ENCODE data around the gene KLHL11. TPM values are rescaled to one million over a fixed set of nuclear protein-coding genes. Genes with fewer than 3 reads are reported as not detected.
A peak's percentile ranks its signal among the peaks of the same experiment; 100 is the strongest.

Gene KLHL11
- total RNA-seq, 2 donors from 2014 or later, result 13.3 to 15.9 TPM

DNA sequence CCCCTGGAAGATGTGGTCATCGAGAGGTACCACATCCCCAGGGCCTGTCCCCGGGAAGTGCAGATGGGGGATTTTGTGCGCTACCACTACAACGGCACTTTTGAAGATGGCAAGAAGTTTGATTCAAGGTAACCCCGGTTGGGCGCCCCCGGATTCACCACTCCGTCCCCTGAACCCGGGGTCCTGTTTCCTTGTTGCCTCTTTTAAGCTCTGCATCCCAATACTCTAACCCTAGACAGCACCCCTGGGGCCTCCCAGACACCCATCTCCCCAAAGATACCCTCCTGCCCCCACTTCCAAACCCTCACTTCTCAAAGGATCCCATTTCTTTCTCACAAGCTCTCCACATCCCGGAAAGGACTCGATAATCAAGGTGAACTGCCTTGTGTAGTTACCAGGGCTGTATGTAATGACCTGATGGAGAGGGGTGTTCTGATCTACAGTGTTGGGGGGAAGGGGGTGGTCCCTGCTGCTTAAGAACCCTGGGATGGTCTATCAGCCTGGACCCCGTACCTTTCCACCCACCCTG lies 52.0 kb downstream of the KLHL11 start:
- no peaks in the 10 kb centered on the region for H3K4me1 ChIP-seq (ENCODE audit: control insufficient read depth, insufficient read depth, low read length)
- H3K27ac Mint-ChIP-seq, result peak overlapping the region; percentile 41

DNA sequence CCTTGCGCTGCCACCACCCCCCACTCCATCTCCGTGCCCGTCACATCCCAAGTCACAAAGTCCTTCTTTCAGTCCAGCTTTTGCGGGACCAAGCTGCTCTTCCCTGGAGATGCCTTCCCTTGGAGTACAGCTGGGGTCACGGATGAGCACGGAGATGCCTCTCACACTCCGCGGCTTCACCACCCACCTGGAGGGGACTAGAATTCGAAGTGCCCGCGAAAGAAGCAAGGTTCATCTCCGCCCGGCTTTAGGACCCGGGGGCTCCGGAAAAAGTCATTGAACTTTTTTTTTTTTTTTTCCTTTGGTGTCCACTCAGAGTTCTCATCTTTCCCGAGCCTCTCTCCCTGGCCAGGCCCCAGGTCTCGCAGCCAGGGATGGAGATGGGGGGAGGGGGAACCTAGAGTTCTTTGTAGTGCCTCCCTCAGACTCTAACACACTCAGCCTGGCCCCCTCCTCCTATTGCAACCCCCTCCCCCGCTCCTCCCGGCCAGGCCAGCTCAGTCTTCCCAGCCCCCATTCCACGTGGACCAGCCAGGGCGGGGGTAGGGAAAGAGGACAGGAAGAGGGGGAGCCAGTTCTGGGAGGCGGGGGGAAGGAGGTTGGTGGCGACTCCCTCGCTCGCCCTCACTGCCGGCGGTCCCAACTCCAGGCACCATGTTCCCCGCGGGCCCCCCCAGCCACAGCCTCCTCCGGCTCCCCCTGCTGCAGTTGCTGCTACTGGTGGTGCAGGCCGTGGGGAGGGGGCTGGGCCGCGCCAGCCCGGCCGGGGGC lies 52.7 kb downstream of the KLHL11 start, which contains the start of gene FKBP10:
Gene FKBP10, plus strand, starts transcription at position 624 of the 771 bp plus-strand sequence. Its CDS starts 31 bp downstream, at position 655.
- peaks cover 10% of the 10 kb centered on the region for H3K36me3 Mint-ChIP-seq (ENCODE audit: low read depth)
- H3K4me3 Mint-ChIP-seq, result peak within 1 kb of the TSS; percentile 79
- H3K9me3 Mint-ChIP-seq, result no peaks in the 10 kb centered on the region
- peaks cover 12% of the 10 kb centered on the region for H3K27me3 Mint-ChIP-seq (ENCODE audit: insufficient read depth)
- peak within 1 kb of the TSS; percentile 87 for H3K4me3 ChIP-seq (ENCODE audit: low read length)
- H3K27ac Mint-ChIP-seq, result peak within 1 kb of the TSS; percentile 88
- no peaks in the 10 kb centered on the region for H3K27me3 ChIP-seq (ENCODE audit: control insufficient read depth, insufficient read depth, low read length, poor library complexity, severe bottlenecking)
- peak; percentile 96 for DNase-seq
- TF ChIP-seq, protein P1, sequence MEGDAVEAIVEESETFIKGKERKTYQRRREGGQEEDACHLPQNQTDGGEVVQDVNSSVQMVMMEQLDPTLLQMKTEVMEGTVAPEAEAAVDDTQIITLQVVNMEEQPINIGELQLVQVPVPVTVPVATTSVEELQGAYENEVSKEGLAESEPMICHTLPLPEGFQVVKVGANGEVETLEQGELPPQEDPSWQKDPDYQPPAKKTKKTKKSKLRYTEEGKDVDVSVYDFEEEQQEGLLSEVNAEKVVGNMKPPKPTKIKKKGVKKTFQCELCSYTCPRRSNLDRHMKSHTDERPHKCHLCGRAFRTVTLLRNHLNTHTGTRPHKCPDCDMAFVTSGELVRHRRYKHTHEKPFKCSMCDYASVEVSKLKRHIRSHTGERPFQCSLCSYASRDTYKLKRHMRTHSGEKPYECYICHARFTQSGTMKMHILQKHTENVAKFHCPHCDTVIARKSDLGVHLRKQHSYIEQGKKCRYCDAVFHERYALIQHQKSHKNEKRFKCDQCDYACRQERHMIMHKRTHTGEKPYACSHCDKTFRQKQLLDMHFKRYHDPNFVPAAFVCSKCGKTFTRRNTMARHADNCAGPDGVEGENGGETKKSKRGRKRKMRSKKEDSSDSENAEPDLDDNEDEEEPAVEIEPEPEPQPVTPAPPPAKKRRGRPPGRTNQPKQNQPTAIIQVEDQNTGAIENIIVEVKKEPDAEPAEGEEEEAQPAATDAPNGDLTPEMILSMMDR (conservative IDR thresholded peaks at IDR 0.05), result no peak
- H3K4me1 Mint-ChIP-seq, result peaks cover 13% of the 10 kb centered on the region
- WGBS, 2 experiments (ENCODE audit: insufficient coverage in 1 of 2, insufficient read length in 1 of 2), result 0% methylated on average over 11 to 32 of the region's 35 CpGs
- H3K27ac ChIP-seq (ENCODE audit: low read depth, low read length), result peak within 1 kb of the TSS; percentile 83
- peaks cover 8% of the 10 kb centered on the region for H3K36me3 ChIP-seq (ENCODE audit: control insufficient read depth, insufficient read depth, low read length)
- peak within 1 kb of the TSS; percentile 62 for H3K9ac ChIP-seq (ENCODE audit: extremely low read depth, low read length, poor library complexity, severe bottlenecking)
- H3K4me1 ChIP-seq (ENCODE audit: control insufficient read depth, insufficient read depth, low read length), result no peaks in the 10 kb centered on the region
- H3K9me3 ChIP-seq (ENCODE audit: control insufficient read depth, low read length), result no peaks in the 10 kb centered on the region

More for the DNA sequence above, 52.0 kb downstream of the KLHL11 start:
- peaks cover 13% of the 10 kb centered on the region for H3K4me1 Mint-ChIP-seq
- Histone ChIP-seq H3K9ac (ENCODE audit: extremely low read depth, low read length, poor library complexity, severe bottlenecking) (peak overlapping the region; percentile 62), H3K36me3 (ENCODE audit: control insufficient read depth, insufficient read depth, low read length) (peaks cover 14% of the 10 kb centered on the region), H3K9me3 (ENCODE audit: control insufficient read depth, low read length) (no peaks in the 10 kb centered on the region), H3K27ac (ENCODE audit: low read depth, low read length) (peak overlapping the region; percentile 83), H3K27me3 (ENCODE audit: control insufficient read depth, insufficient read depth, low read length, poor library complexity, severe bottlenecking) (no peaks in the 10 kb centered on the region), H3K4me3 (ENCODE audit: low read length) (peak overlapping the region; percentile 87)
- WGBS, 2 experiments (ENCODE audit: insufficient coverage in 1 of 2, insufficient read length in 1 of 2), result 0 to 4% methylated on average over 8 to 12 of the region's 12 CpGs
- TF ChIP-seq, protein P1 (conservative IDR thresholded peaks at IDR 0.05), result no peak
- H3K27me3 Mint-ChIP-seq (ENCODE audit: insufficient read depth), result peaks cover 12% of the 10 kb centered on the region
- H3K36me3 Mint-ChIP-seq (ENCODE audit: low read depth), result peaks cover 12% of the 10 kb centered on the region
- H3K9me3 Mint-ChIP-seq, result no peaks in the 10 kb centered on the region
- no peak for DNase-seq
- H3K4me3 Mint-ChIP-seq, result peak overlapping the region; percentile 79

DNA sequence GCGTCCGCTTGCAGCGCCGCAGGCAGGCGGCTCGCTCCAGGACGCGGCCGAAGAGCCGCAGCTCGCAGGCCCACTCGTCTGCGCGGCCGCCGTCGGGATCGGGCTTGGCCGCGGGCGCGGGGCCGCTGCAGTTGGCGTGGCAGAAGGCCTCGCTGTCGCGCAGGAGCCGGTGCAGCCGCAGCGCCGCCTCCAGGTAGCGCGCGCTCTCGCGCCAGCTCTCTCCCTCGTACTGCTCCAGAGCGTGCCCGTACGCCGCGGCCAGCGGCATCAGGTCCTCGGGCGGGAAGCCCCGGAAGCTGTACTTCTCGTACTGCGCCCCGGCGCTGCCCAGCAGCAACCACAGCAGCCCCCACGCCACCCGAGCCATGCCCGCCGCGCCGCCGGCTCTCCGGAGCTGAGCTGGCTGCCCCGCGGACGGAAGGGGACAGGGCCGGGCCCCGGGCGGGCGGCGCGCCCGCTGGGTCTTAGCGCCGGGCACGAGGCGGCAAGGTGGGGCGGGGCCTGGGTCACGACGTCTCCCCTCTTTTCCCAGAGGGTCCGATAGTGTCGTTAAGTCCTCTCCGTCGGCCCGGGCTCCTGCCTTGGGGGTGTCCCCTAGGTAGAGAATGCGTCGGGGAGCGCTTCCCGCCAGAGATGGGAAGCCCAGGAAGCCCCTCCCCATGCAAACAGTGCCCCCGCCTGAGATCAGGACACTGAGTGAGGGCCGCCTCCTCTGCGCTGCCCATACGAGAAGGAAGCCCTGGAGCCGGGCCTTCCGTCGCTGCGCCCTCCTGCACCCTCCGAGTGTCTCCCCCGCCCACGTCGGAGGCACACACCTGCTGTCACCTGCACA lies 53.5 kb downstream of the KLHL11 start, which contains the start of gene P3H4:
Gene P3H4, minus strand, starts transcription at position 401 of the 832 bp plus-strand sequence. Its CDS starts 34 bp downstream, at position 367.
- peak within 1 kb of the TSS; percentile 79 for H3K4me3 Mint-ChIP-seq
- TF ChIP-seq, protein P1 (conservative IDR thresholded peaks at IDR 0.05), result peak; percentile 83
- Histone ChIP-seq H3K27ac (ENCODE audit: low read depth, low read length) (peak within 1 kb of the TSS; percentile 83), H3K9me3 (ENCODE audit: control insufficient read depth, low read length) (no peaks in the 10 kb centered on the region), H3K27me3 (ENCODE audit: control insufficient read depth, insufficient read depth, low read length, poor library complexity, severe bottlenecking) (no peaks in the 10 kb centered on the region), H3K4me1 (ENCODE audit: control insufficient read depth, insufficient read depth, low read length) (no peaks in the 10 kb centered on the region), H3K9ac (ENCODE audit: extremely low read depth, low read length, poor library complexity, severe bottlenecking) (peak within 1 kb of the TSS; percentile 62), H3K36me3 (ENCODE audit: control insufficient read depth, insufficient read depth, low read length) (peaks cover 1% of the 10 kb centered on the region), H3K4me3 (ENCODE audit: low read length) (peak within 1 kb of the TSS; percentile 87)
- peak; percentile 95 for DNase-seq
- peak within 1 kb of the TSS; percentile 88 for H3K27ac Mint-ChIP-seq
- H3K36me3 Mint-ChIP-seq (ENCODE audit: low read depth), result peaks cover 6% of the 10 kb centered on the region
- WGBS, 2 experiments (ENCODE audit: insufficient coverage in 1 of 2, insufficient read length in 1 of 2), result 0% methylated on average over 35 to 96 of the region's 96 CpGs
- H3K4me1 Mint-ChIP-seq, result peaks cover 13% of the 10 kb centered on the region
- H3K27me3 Mint-ChIP-seq (ENCODE audit: insufficient read depth), result peaks cover 12% of the 10 kb centered on the region
- H3K9me3 Mint-ChIP-seq, result no peaks in the 10 kb centered on the region
